B cell (primary cell): ENCODE measurements around the gene TSPAN10. TPM values are rescaled to one million over a fixed set of nuclear protein-coding genes. Genes with fewer than 3 reads are reported as not detected.

Source experiments
- ATAC-seq: fragments of 200-7000 bp; cut with Tn5 transposase; one replicate; pipeline ENCODE4 v1.10.0; 2021; ENCODE audit warnings: low read depth, mild to moderate bottlenecking, moderate number of reproducible peaks, moderate library complexity
- CTCF ChIA-PET: fragments of 350-600 bp; sonication (Branson Sonifier 250); formaldehyde crosslinking; loops from one replicate; lab custom pipeline; 2021; ENCODE audit warnings: antibody characterized with exemption, inconsistent platforms; lab: Charles Lee
- POLR2A ChIA-PET: fragments of 350-600 bp; sonication (Branson Sonifier 250); formaldehyde crosslinking; loops from one replicate; lab custom pipeline; 2021; ENCODE audit warnings: antibody characterized with exemption; lab: Charles Lee
- DNase-seq: peaks from one replicate; pipeline ENCODE4 v3.0.0; 2013
- H2AFZ ChIP-seq: 2 replicates; pipeline ENCODE4 v1.6.1; 2012; ENCODE audit warnings: mild to moderate bottlenecking, low read depth, low read length; ENCODE audit not compliant: insufficient read depth, poor library complexity, severe bottlenecking
- H3K27ac ChIP-seq, 2 donors: 1 replicate in 1 of 2; 2 replicates in 1 of 2; pipeline ENCODE4 v1.5.1; 2012 to 2013; ENCODE audit warnings: low read length in 2 of 2, mild to moderate bottlenecking in 2 of 2, moderate library complexity in 1 of 2
- H3K27me3 ChIP-seq, 4 experiments: fragments of 200-600 bp in 1 of 4; sonication (generic) in 1 of 4; replicated peaks in 1 of 4; 1 replicate in 2 of 4; 2 replicates in 2 of 4; pipeline versions ENCODE4 v1.6.1 to v1.7.0; 2013 to 2016; ENCODE audit warnings: low read length in 3 of 4, mild to moderate bottlenecking in 2 of 4, mixed read lengths in 1 of 4, moderate library complexity in 1 of 4; ENCODE audit not compliant: insufficient read depth in 4 of 4, control insufficient read depth in 3 of 4; ENCODE audit errors: control extremely low read depth in 1 of 4
- H3K36me3 ChIP-seq, 2 experiments: replicated peaks in 1 of 2; 1 replicate in 1 of 2; 2 replicates in 1 of 2; pipeline versions ENCODE4 v1.6.1 to v1.7.1; 2013; ENCODE audit warnings: low read length in 1 of 2; ENCODE audit not compliant: insufficient read depth in 2 of 2, control insufficient read depth in 1 of 2; ENCODE audit errors: control extremely low read depth in 1 of 2, extremely low read depth in 1 of 2
- H3K4me1 ChIP-seq, 2 donors: fragments of 200-600 bp in 1 of 2; sonication (generic) in 1 of 2; 1 replicate in 1 of 2; 2 replicates in 1 of 2; pipeline versions ENCODE4 v1.5.1 to v1.6.1; 2013 to 2017; ENCODE audit warnings: low read length in 2 of 2; ENCODE audit not compliant: control insufficient read depth in 2 of 2, insufficient read depth in 2 of 2
- H3K4me2 ChIP-seq: replicated peaks from 2 replicates; pipeline ENCODE3; 2012; ENCODE audit warnings: mild to moderate bottlenecking, low read depth, low read length; ENCODE audit not compliant: poor library complexity, severe bottlenecking
- H3K4me3 ChIP-seq, 5 experiments: fragments of 200-600 bp in 1 of 5; sonication (generic) in 1 of 5; 1 replicate in 3 of 5; 2 replicates in 2 of 5; pipeline versions ENCODE4 v1.5.1 to v1.7.0; 2011 to 2016; ENCODE audit warnings: low read length in 4 of 5, mild to moderate bottlenecking in 4 of 5, low read depth in 2 of 5, control low read depth in 1 of 5, moderate library complexity in 1 of 5; ENCODE audit not compliant: insufficient read depth in 1 of 5; ENCODE audit errors: control extremely low read depth in 1 of 5, extremely low read depth in 1 of 5
- H3K79me2 ChIP-seq: fragments of 200-600 bp; sonication (generic); one replicate; pipeline ENCODE4 v1.6.0; 2016; ENCODE audit warnings: low read length; ENCODE audit not compliant: control insufficient read depth, insufficient read depth
- H3K9ac ChIP-seq: fragments of 200-600 bp; sonication (generic); 2 replicates; pipeline ENCODE4 v1.6.1; 2017; ENCODE audit warnings: mild to moderate bottlenecking, low read length, moderate library complexity
- H3K9me3 ChIP-seq, 3 donors: one replicate each; pipeline versions ENCODE4 v1.6.1 to v1.7.1; 2013; ENCODE audit warnings: low read length in 2 of 3; ENCODE audit not compliant: control insufficient read depth in 2 of 3, insufficient read depth in 1 of 3; ENCODE audit errors: control extremely low read depth in 1 of 3
- H4K20me1 ChIP-seq: 2 replicates; pipeline ENCODE4 v1.6.0; 2012; ENCODE audit warnings: mild to moderate bottlenecking, low read length; ENCODE audit not compliant: insufficient read depth, control insufficient read depth, poor library complexity, severe bottlenecking
- H3K27ac Mint-ChIP-seq: one replicate; pipeline ENCODE4 v1.8.0; 2021; ENCODE audit warnings: mixed read lengths
- H3K27me3 Mint-ChIP-seq: one replicate; pipeline ENCODE4 v1.8.0; 2021; ENCODE audit warnings: mixed read lengths
- H3K4me1 Mint-ChIP-seq: one replicate; pipeline ENCODE4 v1.8.0; 2021; ENCODE audit warnings: mixed read lengths
- H3K4me3 Mint-ChIP-seq: one replicate; pipeline ENCODE4 v1.8.0; 2021; ENCODE audit warnings: mixed read lengths
- H3K9me3 Mint-ChIP-seq: one replicate; pipeline ENCODE4 v1.8.0; 2022; ENCODE audit warnings: mixed read lengths; ENCODE audit not compliant: insufficient read depth
- CTCF ChIP-seq: fragments of 200-600 bp; IDR thresholded peaks from one replicate; pipeline ENCODE4 v1.8.0; 2022; ENCODE audit warnings: antibody characterized with exemption, mild to moderate bottlenecking
- EZH2 ChIP-seq: IDR thresholded peaks from 2 replicates; pipeline ENCODE4 v1.6.1; 2012; ENCODE audit warnings: borderline replicate concordance, low read depth, mild to moderate bottlenecking, moderate library complexity, low read length; ENCODE audit not compliant: insufficient read depth, poor library complexity, severe bottlenecking
- WGBS: methylation state at CpG from one replicate; pipeline ENCODE4 v1.1.5; 2013; ENCODE audit warnings: missing lambda C conversion rate; ENCODE audit not compliant: insufficient coverage; 5-methylcytosine and 5-hydroxymethylcytosine counted together
- intact Hi-C: fragments of 100-400 bp; cut with micrococcal nuclease; formaldehyde crosslinking; loops from one replicate; pipeline ENCODE4 v1.10.0; 2022
- polyA plus RNA-seq: library from polyadenylated mRNA; depleted of rRNA; stranded (reverse); fragments of >200 nt; gene quantifications from 2 replicates; pipeline ENCODE4 v1.2.3, GENCODE V29; 2012
- total RNA-seq, 2 donors: library from RNA; stranded (reverse); fragments of 120-200 nt in 1 of 2; gene quantifications; 1 replicate in 1 of 2; 2 replicates in 1 of 2; pipeline versions ENCODE4 v1.2.3 to v1.2.4, GENCODE V29; 2013 to 2022

Gene TSPAN10
- total and polyA plus RNA-seq, 2 donors (not counting 1 experiment from before 2014, with no cell fraction given), result 0.34 to 1.1 TPM

DNA sequence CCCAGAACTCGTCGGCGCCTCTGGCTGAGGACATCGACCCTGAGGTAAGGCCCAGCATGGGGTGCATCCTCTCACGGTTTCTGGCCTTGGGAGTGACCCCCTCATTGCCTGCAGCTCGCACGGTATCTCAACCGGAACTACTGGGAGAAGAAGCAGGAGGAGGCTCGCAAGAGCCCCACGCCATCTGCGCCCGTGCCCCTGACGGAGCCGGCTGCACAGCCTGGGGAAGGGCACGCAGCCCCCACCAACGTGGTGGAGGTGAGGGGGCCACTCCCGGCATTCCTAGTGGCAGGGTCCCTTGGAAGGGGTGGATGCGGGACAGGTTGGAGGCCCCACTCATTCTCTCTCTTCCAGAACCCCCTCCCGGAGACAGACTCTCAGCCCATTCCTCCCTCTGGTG, 57.8 kb downstream of the TSPAN10 start:
- intact Hi-C loops, result no loop called here
- Histone ChIP-seq H3K79me2 (peaks cover 36% of the 10 kb centered on the region), H3K4me2 (no peak overlapping the region), H3K4me3 (no peak overlapping the region), H3K27me3 (no peaks in the 10 kb centered on the region), H4K20me1 (peaks cover 50% of the 10 kb centered on the region), H3K9ac (no peak overlapping the region), H3K4me1 (no peaks in the 10 kb centered on the region), H2AFZ (no peak overlapping the region), H3K9me3 (no peaks in the 10 kb centered on the region), H3K36me3 (peaks cover 0 to 64% of the 10 kb centered on the region in 2 experiments), H3K27ac (no peak overlapping the region)
- 98% methylated on average over 14 of the region's 19 CpGs for WGBS
- DNase-seq, result no peak
- H3K4me1 Mint-ChIP-seq, result no peaks in the 10 kb centered on the region
- TF ChIP-seq CTCF, result no peak
- TF ChIP-seq EZH2, result no peak
- H3K4me3 Mint-ChIP-seq, result no peak overlapping the region
- H3K9me3 Mint-ChIP-seq, result no peaks in the 10 kb centered on the region
- ChIA-PET CTCF (no interaction called here), POLR2A (no interaction called here)
- ATAC-seq, result no peak
- H3K27ac Mint-ChIP-seq, result no peak overlapping the region
- H3K27me3 Mint-ChIP-seq, result no peaks in the 10 kb centered on the region

DNA sequence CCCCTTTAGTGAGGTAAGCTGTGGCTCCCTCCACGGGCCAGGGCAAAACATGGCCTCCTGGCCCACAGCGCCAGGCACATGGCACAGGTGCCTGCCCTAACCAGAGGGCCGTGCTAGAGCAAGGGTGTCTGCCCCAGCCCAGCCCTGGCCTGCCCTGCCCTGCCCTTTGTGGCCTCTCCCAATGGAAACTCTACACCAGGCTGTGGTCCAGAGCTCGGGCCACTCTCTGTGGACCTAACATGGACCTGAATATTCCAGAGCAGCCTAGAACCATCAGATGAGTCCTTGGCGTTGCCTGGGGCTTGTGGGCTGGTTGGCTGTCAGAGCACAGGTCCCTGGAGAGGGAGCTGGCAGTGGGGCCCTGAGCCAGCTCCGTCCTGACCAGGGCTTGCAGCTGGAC, 58.2 kb downstream of the TSPAN10 start:
- no peaks in the 10 kb centered on the region for H3K27me3 ChIP-seq
- no peak overlapping the region for H3K4me3 ChIP-seq
- Mint-ChIP-seq H3K9me3 (no peaks in the 10 kb centered on the region), H3K4me1 (no peaks in the 10 kb centered on the region), H3K4me3 (no peak overlapping the region), H3K27me3 (no peaks in the 10 kb centered on the region), H3K27ac (no peak overlapping the region)
- ChIA-PET POLR2A (no interaction called here), CTCF (no interaction called here)
- H3K36me3 ChIP-seq, result peaks cover 0 to 62% of the 10 kb centered on the region in 2 experiments
- H4K20me1 ChIP-seq, result peaks cover 46% of the 10 kb centered on the region
- H3K9ac ChIP-seq, result no peak overlapping the region
- H2AFZ ChIP-seq, result no peak overlapping the region
- intact Hi-C loops, result no loop called here
- TF ChIP-seq CTCF (no peak), EZH2 (no peak)
- no peaks in the 10 kb centered on the region for H3K4me1 ChIP-seq
- no peaks in the 10 kb centered on the region for H3K9me3 ChIP-seq
- ATAC-seq (no peak), DNase-seq (no peak)
- H3K27ac ChIP-seq, result no peak overlapping the region
- WGBS, result 97% methylated on average over 6 of the region's 6 CpGs
- H3K79me2 ChIP-seq, result peaks cover 32% of the 10 kb centered on the region
- no peak overlapping the region for H3K4me2 ChIP-seq
